SK-N-MC (cell line): ENCODE results near the gene TOM1L2.

Experiments
- EZH2 ChIP-seq: fragments of 200-600 bp; sonication (generic); IDR thresholded peaks from one replicate; pipeline ENCODE4 v1.6.1; 2017; ENCODE audit warnings: antibody characterized with exemption
- POLR2AphosphoS5 ChIP-seq: IDR thresholded peaks from 2 replicates; pipeline ENCODE4 v1.6.1; 2012; ENCODE audit warnings: mild to moderate bottlenecking, low read depth, low read length, borderline replicate concordance

- TF ChIP-seq POLR2AphosphoS5 (no peak), EZH2 (no peak)
These were observed 4.9 kb upstream of the TOM1L2 start for GRCh38 chr17:17976931-17977570.
